GM21367 (cell line): ENCODE data around the gene DIO3.

ENCODE experiments used
- ATAC-seq: cut with Tn5 transposase; IDR thresholded peaks from one replicate; pipeline ENCODE4 v1.9.1; 2021; ENCODE audit not compliant: unreplicated experiment

Gene DIO3

GRCh38 chr14:101595887-101596721 is 34.8 kb downstream of the DIO3 start:
- no peak for ATAC-seq

- no peak for ATAC-seq
These were observed 35.4 kb downstream of the DIO3 start for GRCh38 chr14:101596742-101597141.

- no peak for ATAC-seq
These were observed 36.9 kb downstream of the DIO3 start for GRCh38 chr14:101598159-101598558.

GRCh38 chr14:101598571-101599233 is 37.4 kb downstream of the DIO3 start:
- no peak for ATAC-seq

GRCh38 chr14:101599234-101599885 is 38.1 kb downstream of the DIO3 start:
- no peak for ATAC-seq

- ATAC-seq = no peak
These were observed 39.1 kb downstream of the DIO3 start for GRCh38 chr14:101600336-101600890.

GRCh38 chr14:101600891-101601605 is 39.8 kb downstream of the DIO3 start:
- no peak for ATAC-seq

GRCh38 chr14:101601606-101602465 is 40.5 kb downstream of the DIO3 start:
- ATAC-seq = no peak

GRCh38 chr14:101602466-101602840 is 41.2 kb downstream of the DIO3 start:
- ATAC-seq = no peak

- no peak for ATAC-seq
These were observed 41.8 kb downstream of the DIO3 start for GRCh38 chr14:101603096-101603495.

- no peak for ATAC-seq
These were observed 43.1 kb downstream of the DIO3 start for GRCh38 chr14:101604228-101604934.

GRCh38 chr14:101604935-101605780 is 43.9 kb downstream of the DIO3 start:
- no peak for ATAC-seq

- ATAC-seq = no peak
These were observed 44.5 kb downstream of the DIO3 start for GRCh38 chr14:101605836-101606235.
